HG03342 (cell line): ENCODE results near the gene BMP2.

Source experiments
- ATAC-seq: cut with Tn5 transposase; IDR thresholded peaks from one replicate; pipeline ENCODE4 v1.9.1; 2021; ENCODE audit warnings: mild to moderate bottlenecking, moderate library complexity; ENCODE audit not compliant: unreplicated experiment

BMP2 gene

DNA sequence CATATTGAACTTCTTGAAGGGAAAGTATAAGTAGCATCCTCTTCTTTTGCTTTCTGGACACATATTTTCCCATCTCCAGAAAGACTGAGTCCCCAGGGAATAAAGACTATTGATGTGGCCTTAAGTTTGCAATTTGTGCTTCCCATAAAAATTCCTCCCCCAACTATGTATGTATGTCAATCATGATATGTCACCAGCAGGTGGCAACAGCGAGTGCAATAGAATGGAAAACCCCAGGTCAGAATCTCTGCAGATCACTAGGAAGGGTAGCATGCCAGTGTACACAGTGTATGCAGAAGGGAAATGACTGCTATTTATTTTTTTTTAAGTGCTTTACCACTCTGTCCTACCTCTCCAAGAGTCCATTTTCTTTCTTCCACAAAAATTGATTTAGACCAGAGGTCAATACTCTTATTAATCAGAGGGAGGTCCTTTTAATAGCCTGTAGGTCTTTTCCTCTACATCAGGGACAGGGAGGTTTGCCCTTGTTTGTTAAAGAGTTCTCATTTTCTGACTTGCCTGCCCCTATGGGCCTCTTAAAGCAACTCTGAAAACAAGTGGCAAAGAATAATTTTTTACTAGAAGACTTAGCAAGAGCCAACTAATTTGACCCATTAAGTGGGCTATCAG is 61.4 kb downstream of the BMP2 start:
- ATAC-seq, result peak; percentile 92

DNA sequence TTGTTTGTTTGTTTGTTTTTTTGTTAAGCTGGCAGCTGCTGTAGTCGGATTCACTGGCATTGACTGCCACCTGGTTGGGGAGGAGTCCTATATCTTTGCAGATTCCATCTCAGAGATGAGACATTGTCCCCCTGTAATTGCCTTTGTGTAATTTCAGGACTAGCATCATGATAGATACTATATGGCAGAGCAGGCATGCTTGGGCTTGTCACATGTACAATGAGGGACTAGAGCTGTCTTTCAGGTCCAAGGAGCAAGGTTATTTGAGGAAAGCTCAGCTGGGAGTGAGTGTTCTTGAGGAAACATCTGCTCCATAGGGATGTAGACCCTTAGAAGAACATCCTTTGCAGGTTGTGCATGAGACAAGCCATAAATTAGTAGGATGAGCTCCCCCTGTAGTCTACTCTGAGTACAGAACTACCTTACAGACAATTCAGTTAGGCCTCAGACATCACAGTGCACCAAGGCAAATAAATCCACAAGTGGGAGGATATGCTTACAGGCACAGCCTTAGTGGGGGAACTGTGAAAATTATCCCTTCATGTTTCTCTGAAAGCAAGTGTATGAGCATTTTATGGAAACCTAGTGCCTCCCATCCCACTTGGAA is 62.1 kb downstream of the BMP2 start:
- no peak for ATAC-seq
